Hepatocyte (in vitro differentiated cells): ENCODE measurements around the gene ZNF514. TPM values are rescaled to one million over a fixed set of nuclear protein-coding genes. Genes with fewer than 3 reads are reported as not detected.

Experiments used
- DNase-seq: peaks from one replicate; pipeline ENCODE4 v3.0.0-alpha.2; 2016; ENCODE audit warnings: low spot score
- H2AFZ ChIP-seq: fragments of 200-600 bp; sonication (generic); 2 replicates; pipeline ENCODE4 v1.6.0; 2016; ENCODE audit warnings: antibody characterized with exemption, mild to moderate bottlenecking
- H3K27ac ChIP-seq: fragments of 200-600 bp; sonication (generic); 2 replicates; pipeline ENCODE4 v1.5.1; 2016; ENCODE audit warnings: mild to moderate bottlenecking
- H3K27me3 ChIP-seq: fragments of 200-600 bp; sonication (generic); 2 replicates; pipeline ENCODE4 v1.6.1; 2016
- H3K36me3 ChIP-seq: fragments of 200-600 bp; sonication (generic); replicated peaks from 2 replicates; pipeline ENCODE4 v1.5.1; 2016; ENCODE audit warnings: low read depth; ENCODE audit not compliant: insufficient read depth
- H3K4me1 ChIP-seq: fragments of 200-600 bp; sonication (generic); 2 replicates; pipeline ENCODE4 v1.5.1; 2016; ENCODE audit warnings: mild to moderate bottlenecking, moderate library complexity; ENCODE audit not compliant: insufficient read depth
- H3K4me2 ChIP-seq: fragments of 200-600 bp; sonication (generic); 2 replicates; pipeline ENCODE4 v1.6.0; 2016
- H3K4me3 ChIP-seq: fragments of 200-600 bp; sonication (generic); 2 replicates; pipeline ENCODE4 v1.5.1; 2016; ENCODE audit warnings: mild to moderate bottlenecking
- H3K79me2 ChIP-seq: fragments of 200-600 bp; sonication (generic); 2 replicates; pipeline ENCODE4 v1.6.0; 2017; ENCODE audit warnings: mild to moderate bottlenecking
- H3K9me2 ChIP-seq: fragments of 200-600 bp; sonication (generic); replicated peaks from 2 replicates; pipeline ENCODE4 v1.6.0; 2017; ENCODE audit warnings: mild to moderate bottlenecking; ENCODE audit not compliant: insufficient read depth
- H3K9me3 ChIP-seq: fragments of 200-600 bp; sonication (generic); 2 replicates; pipeline ENCODE4 v1.5.1; 2016; ENCODE audit warnings: low read depth, mild to moderate bottlenecking
- H4K20me1 ChIP-seq: fragments of 200-600 bp; sonication (generic); 2 replicates; pipeline ENCODE4 v1.6.0; 2016; ENCODE audit warnings: mild to moderate bottlenecking; ENCODE audit not compliant: insufficient read depth, poor library complexity, severe bottlenecking
- CTCF ChIP-seq: fragments of 200-600 bp; sonication (generic); IDR thresholded peaks from 2 replicates; pipeline ENCODE4 v1.5.1; 2016; ENCODE audit warnings: antibody characterized with exemption, mild to moderate bottlenecking; ENCODE audit not compliant: poor library complexity
- EZH2 ChIP-seq: fragments of 200-600 bp; sonication (generic); IDR thresholded peaks from 2 replicates; pipeline ENCODE4 v1.6.1; 2016; ENCODE audit warnings: antibody characterized with exemption, mild to moderate bottlenecking, borderline replicate concordance
- EZH2phosphoT487 ChIP-seq: fragments of 200-600 bp; sonication (generic); IDR thresholded peaks from one replicate; pipeline ENCODE4 v1.6.1; 2018; ENCODE audit warnings: antibody characterized with exemption, mild to moderate bottlenecking, low read depth, moderate library complexity; ENCODE audit not compliant: unreplicated experiment, severe bottlenecking
- WGBS: methylation state at CpG from one replicate; pipeline ENCODE4 v1.1.6; 2016; ENCODE audit warnings: low lambda C conversion rate; ENCODE audit errors: missing lambda C conversion rate; 5-methylcytosine and 5-hydroxymethylcytosine counted together
- polyA plus RNA-seq: library from polyadenylated mRNA; unstranded; fragments of >200 nt; fragmentation: Nextera tagmentation; extraction: Ambion mirVana; gene quantifications from 2 replicates; pipeline ENCODE4 v1.2.1, GENCODE V29; 2016
- total RNA-seq: library from RNA; depleted of rRNA; stranded (reverse); fragments of >200 nt; gene quantifications from 2 replicates; pipeline ENCODE4 v1.2.3, GENCODE V29; 2014

The ZNF514 gene
- total RNA-seq, result 11.8 and 14.6 TPM in 2 replicates
- polyA plus RNA-seq, result 4.2 and 9.3 TPM in 2 replicates

- Histone ChIP-seq H3K27ac (peak within 1 kb of the TSS; percentile 74), H3K4me2 (peak within 1 kb of the TSS; percentile 99), H3K4me1 (peaks cover 13% of the 10 kb centered on the region), H3K79me2 (peaks cover 28% of the 10 kb centered on the region), H3K27me3 (no peaks in the 10 kb centered on the region), H3K36me3 (peaks cover 2% of the 10 kb centered on the region), H3K4me3 (peak within 1 kb of the TSS; percentile 55), H3K9me2 (no peaks in the 10 kb centered on the region), H3K9me3 (no peaks in the 10 kb centered on the region), H4K20me1 (no peaks in the 10 kb centered on the region), H2AFZ (peak within 1 kb of the TSS; percentile 89)
- 12% methylated on average over 39 of the region's 64 CpGs for WGBS
- TF ChIP-seq EZH2phosphoT487 (no peak), CTCF (no peak)
- peak; percentile 93 for DNase-seq
These were observed at the start of gene ZNF514 for GRCh38 chr2:95159690-95160449. Gene ZNF514 (minus strand): TSS chr2:95159848. CDS start chr2:95153253, 6,595 bp downstream.

GRCh38 chr2:95208106-95208505 is 48.5 kb upstream of the ZNF514 start:
- no peak for DNase-seq
- TF ChIP-seq EZH2 (no peak), CTCF (no peak), EZH2phosphoT487 (no peak)
- H3K27me3 ChIP-seq, result no peaks in the 10 kb centered on the region
- WGBS, result 77% methylated on average over 6 of the region's 6 CpGs
- peak overlapping the region; percentile 77 for H2AFZ ChIP-seq
- H3K4me3 ChIP-seq, result peak overlapping the region; percentile 64
- no peaks in the 10 kb centered on the region for H4K20me1 ChIP-seq
- H3K4me2 ChIP-seq, result peak overlapping the region; percentile 82
- peaks cover 10% of the 10 kb centered on the region for H3K9me3 ChIP-seq
- peaks cover 11% of the 10 kb centered on the region for H3K79me2 ChIP-seq
- no peaks in the 10 kb centered on the region for H3K9me2 ChIP-seq
- peaks cover 10% of the 10 kb centered on the region for H3K4me1 ChIP-seq
- H3K27ac ChIP-seq, result peak overlapping the region; percentile 38
- peaks cover 6% of the 10 kb centered on the region for H3K36me3 ChIP-seq

- Histone ChIP-seq H3K4me2 (peak within 1 kb of the TSS; percentile 82), H3K27ac (peak within 1 kb of the TSS; percentile 38)
- TF ChIP-seq EZH2phosphoT487 (no peak), CTCF (peak; percentile 54)
These were observed 47.7 kb upstream of the ZNF514 start, which contains the start of gene ZNF892 for GRCh38 chr2:95207111-95207961. Gene ZNF892 (plus strand): TSS chr2:95207521. CDS start chr2:95207816, 295 bp downstream.

More at GRCh38 chr2:95207111-95207961, 47.7 kb upstream of the ZNF514 start, which contains the start of gene ZNF892:
- Histone ChIP-seq H4K20me1 (no peaks in the 10 kb centered on the region), H3K9me2 (no peaks in the 10 kb centered on the region), H3K4me3 (peak within 1 kb of the TSS; percentile 64), H3K36me3 (no peaks in the 10 kb centered on the region), H3K27me3 (no peaks in the 10 kb centered on the region), H2AFZ (peak within 1 kb of the TSS; percentile 77), H3K9me3 (peaks cover 4% of the 10 kb centered on the region), H3K4me1 (peaks cover 10% of the 10 kb centered on the region), H3K79me2 (peaks cover 11% of the 10 kb centered on the region)
- DNase-seq, result peak; percentile 95
- under 1% methylated on average over 60 of the region's 74 CpGs for WGBS
